CD4-positive, alpha-beta T cell (primary cell): ENCODE results near the gene BPIFB6. TPM values are rescaled to one million over a fixed set of nuclear protein-coding genes. Genes with fewer than 3 reads are reported as not detected.

Experiments
- ATAC-seq: fragments of 200-7000 bp; cut with Tn5 transposase; one replicate; pipeline ENCODE4 v1.10.0; 2022; ENCODE audit warnings: mild to moderate bottlenecking; ENCODE audit not compliant: poor library complexity
- CTCF ChIA-PET: fragments of 350-600 bp; sonication (Branson Sonifier 250); formaldehyde crosslinking; loops from one replicate; lab custom pipeline; 2021; ENCODE audit warnings: antibody characterized with exemption, inconsistent platforms; lab: Charles Lee
- POLR2A ChIA-PET: fragments of 350-600 bp; sonication (Branson Sonifier 250); formaldehyde crosslinking; loops from one replicate; lab custom pipeline; 2021; ENCODE audit warnings: antibody characterized with exemption, inconsistent platforms; lab: Charles Lee
- DNase-seq, 14 experiments: peaks; one replicate each; pipeline ENCODE4 v3.0.0-alpha.2; 2013 to 2020; ENCODE audit warnings: mixed read lengths in 2 of 14
- H3K27ac ChIP-seq, 2 donors: one replicate each; pipeline versions ENCODE4 v1.5.1 to v1.7.0; 2013; ENCODE audit warnings: low read length in 2 of 2, low read depth in 1 of 2, mild to moderate bottlenecking in 1 of 2
- H3K27me3 ChIP-seq, 2 experiments: 1 replicate in 1 of 2; 2 replicates in 1 of 2; pipeline versions ENCODE4 v1.6.1 to v1.7.0; 2013; ENCODE audit warnings: low read length in 2 of 2, control low read depth in 1 of 2, mild to moderate bottlenecking in 1 of 2, moderate library complexity in 1 of 2; ENCODE audit not compliant: insufficient read depth in 2 of 2, control insufficient read depth in 1 of 2
- H3K36me3 ChIP-seq: one replicate; pipeline ENCODE4 v1.6.1; 2013; ENCODE audit warnings: low read length, control low read depth; ENCODE audit not compliant: insufficient read depth
- H3K4me1 ChIP-seq: one replicate; pipeline ENCODE4 v1.6.1; 2013; ENCODE audit warnings: low read length, control low read depth; ENCODE audit not compliant: insufficient read depth
- H3K4me3 ChIP-seq: one replicate; pipeline ENCODE4 v1.5.1; 2013; ENCODE audit warnings: mild to moderate bottlenecking, low read length, moderate library complexity
- H3K9me3 ChIP-seq, 2 experiments: 1 replicate in 1 of 2; 2 replicates in 1 of 2; pipeline versions ENCODE4 v1.6.1 to v1.7.0; 2013; ENCODE audit warnings: low read length in 2 of 2, mild to moderate bottlenecking in 2 of 2, control low read depth in 1 of 2, moderate library complexity in 1 of 2; ENCODE audit not compliant: control insufficient read depth in 1 of 2, insufficient read depth in 1 of 2
- H3K27ac Mint-ChIP-seq: one replicate; pipeline ENCODE4 v1.8.0; 2020; ENCODE audit warnings: mixed read lengths
- H3K27me3 Mint-ChIP-seq: one replicate; pipeline ENCODE4 v1.8.0; 2021; ENCODE audit warnings: mixed read lengths
- H3K36me3 Mint-ChIP-seq: one replicate; pipeline ENCODE4 v1.8.0; 2021; ENCODE audit warnings: low read depth, mixed read lengths
- H3K4me1 Mint-ChIP-seq: one replicate; pipeline ENCODE4 v1.8.0; 2021; ENCODE audit warnings: low read depth, mixed read lengths
- H3K4me3 Mint-ChIP-seq: one replicate; pipeline ENCODE4 v1.8.0; 2020; ENCODE audit warnings: mild to moderate bottlenecking, mixed read lengths
- H3K9me3 Mint-ChIP-seq: one replicate; pipeline ENCODE4 v1.8.0; 2020; ENCODE audit warnings: mixed read lengths
- intact Hi-C, 2 experiments: fragments of 100-400 bp; cut with DNase I in 1 of 2; cut with micrococcal nuclease in 1 of 2; formaldehyde crosslinking; loops; one replicate each; pipeline versions ENCODE4 v1.15.1 to v1.9.0; 2023 to 2025; cut with DNase I, micrococcal nuclease
- total RNA-seq, 174 experiments: library from RNA in 2 of 174; stranded (reverse) in 2 of 174; gene quantifications; one replicate each; pipeline ENCODE4 v1.2.3 and lab custom pipeline; 2021 to 2026
- TF ChIP-seq, protein P1 (sequence below): fragments of 200-600 bp; IDR thresholded peaks from one replicate; pipeline ENCODE4 v1.8.0; 2022; ENCODE audit warnings: antibody characterized with exemption, mild to moderate bottlenecking

The BPIFB6 gene
- total RNA-seq, 2 experiments from 2014 or later: not detected

DNA sequence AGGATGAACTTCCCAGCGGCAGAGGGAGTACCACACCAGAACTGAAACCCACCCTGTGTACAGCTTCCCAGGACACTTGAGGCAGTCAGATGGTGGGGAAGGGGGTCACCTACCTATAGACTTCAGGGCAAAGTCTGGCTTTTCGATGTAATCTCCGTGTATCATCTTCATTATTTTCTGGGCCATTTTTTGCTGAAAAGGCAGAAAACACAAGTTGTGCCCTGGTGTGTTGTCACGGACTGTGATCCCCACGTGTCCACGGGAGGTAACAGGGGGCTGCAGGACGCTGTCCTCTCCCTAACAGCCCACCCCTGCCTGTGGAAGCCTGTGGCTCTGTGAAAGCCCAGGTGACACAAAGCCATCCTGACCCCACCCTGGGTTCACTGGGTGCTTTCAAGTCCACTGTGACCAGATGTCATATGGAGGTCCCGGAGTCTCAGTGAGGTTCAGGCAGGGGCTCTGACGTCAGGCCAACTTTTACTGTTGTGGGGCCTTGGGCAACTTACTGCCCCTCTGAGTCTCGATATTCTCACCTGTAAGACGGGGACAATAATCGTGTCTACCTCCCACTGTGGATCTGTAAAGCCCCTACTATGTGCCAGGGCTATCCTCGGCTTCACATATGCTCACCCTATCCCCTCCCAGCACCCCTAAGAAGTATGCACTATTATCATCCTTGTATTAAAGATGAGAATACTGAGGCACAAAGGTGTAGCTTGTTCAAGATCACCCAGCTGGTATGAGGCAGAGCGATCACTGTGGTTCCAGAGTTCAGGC, 41.8 kb upstream of the BPIFB6 start:
- Mint-ChIP-seq H3K27me3 (no peaks in the 10 kb centered on the region), H3K27ac (no peak overlapping the region), H3K4me1 (peaks cover 41% of the 10 kb centered on the region), H3K9me3 (peaks cover 2% of the 10 kb centered on the region), H3K4me3 (no peak overlapping the region), H3K36me3 (peaks cover 8% of the 10 kb centered on the region)
- CTCF ChIA-PET: no interaction called here
- ATAC-seq (no peak), DNase-seq (no peak)
- H3K4me1 ChIP-seq: peaks cover 25% of the 10 kb centered on the region
- POLR2A ChIA-PET: interaction anchor here (1.1 kb wide), 1 partner anchor 22 kb away, joined by 3 read pairs; no protein-coding TSS in a partner anchor
- H3K27ac ChIP-seq: no peak overlapping the region
- no peaks in the 10 kb centered on the region for H3K27me3 ChIP-seq
- intact Hi-C loops: loop anchor here (5.0 to 10.0 kb wide), 2 partner anchors 42 to 45 kb away; no protein-coding TSS in a partner anchor
- TF ChIP-seq, protein P1, sequence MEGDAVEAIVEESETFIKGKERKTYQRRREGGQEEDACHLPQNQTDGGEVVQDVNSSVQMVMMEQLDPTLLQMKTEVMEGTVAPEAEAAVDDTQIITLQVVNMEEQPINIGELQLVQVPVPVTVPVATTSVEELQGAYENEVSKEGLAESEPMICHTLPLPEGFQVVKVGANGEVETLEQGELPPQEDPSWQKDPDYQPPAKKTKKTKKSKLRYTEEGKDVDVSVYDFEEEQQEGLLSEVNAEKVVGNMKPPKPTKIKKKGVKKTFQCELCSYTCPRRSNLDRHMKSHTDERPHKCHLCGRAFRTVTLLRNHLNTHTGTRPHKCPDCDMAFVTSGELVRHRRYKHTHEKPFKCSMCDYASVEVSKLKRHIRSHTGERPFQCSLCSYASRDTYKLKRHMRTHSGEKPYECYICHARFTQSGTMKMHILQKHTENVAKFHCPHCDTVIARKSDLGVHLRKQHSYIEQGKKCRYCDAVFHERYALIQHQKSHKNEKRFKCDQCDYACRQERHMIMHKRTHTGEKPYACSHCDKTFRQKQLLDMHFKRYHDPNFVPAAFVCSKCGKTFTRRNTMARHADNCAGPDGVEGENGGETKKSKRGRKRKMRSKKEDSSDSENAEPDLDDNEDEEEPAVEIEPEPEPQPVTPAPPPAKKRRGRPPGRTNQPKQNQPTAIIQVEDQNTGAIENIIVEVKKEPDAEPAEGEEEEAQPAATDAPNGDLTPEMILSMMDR: no peak
- H3K9me3 ChIP-seq: peaks cover under 1 to 7% of the 10 kb centered on the region in 2 experiments
- H3K36me3 ChIP-seq: no peaks in the 10 kb centered on the region
- no peak overlapping the region for H3K4me3 ChIP-seq

DNA sequence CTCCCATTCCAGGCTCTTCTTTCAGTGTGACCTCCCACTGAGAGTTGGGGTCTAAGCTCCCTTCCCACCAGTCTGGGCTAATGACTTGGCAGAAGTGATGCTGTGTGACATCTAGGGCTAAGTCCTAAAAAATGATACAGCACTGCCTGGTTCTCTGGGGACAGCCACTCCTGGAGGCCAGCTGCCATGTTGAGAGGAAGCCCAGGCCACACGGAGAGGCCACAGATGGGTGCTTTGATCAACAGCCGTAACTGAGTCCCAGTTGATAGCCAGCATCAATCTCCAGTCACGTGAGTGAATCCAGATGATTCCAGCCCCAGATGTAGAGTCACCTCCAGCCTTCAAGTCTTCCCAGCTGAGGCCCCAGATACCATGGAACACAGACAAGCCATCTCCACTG, 41.0 kb upstream of the BPIFB6 start:
- no peak overlapping the region for H3K4me3 ChIP-seq
- TF ChIP-seq, protein P1: no peak
- H3K27me3 Mint-ChIP-seq: no peaks in the 10 kb centered on the region
- ATAC-seq (no peak), DNase-seq (no peak)
- ChIA-PET CTCF (no interaction called here), POLR2A (interaction anchor here (1.1 to 2.2 kb wide), 2 partner anchors 18 to 23 kb away, joined by 3 to 7 read pairs; no protein-coding TSS in a partner anchor)
- intact Hi-C loops: loop anchor here (5.0 to 10.0 kb wide), 2 partner anchors 43 to 46 kb away; no protein-coding TSS in a partner anchor
- peaks cover 4% of the 10 kb centered on the region for H3K9me3 Mint-ChIP-seq
- peaks cover 8% of the 10 kb centered on the region for H3K36me3 Mint-ChIP-seq
- no peaks in the 10 kb centered on the region for H3K36me3 ChIP-seq
- H3K27ac ChIP-seq: no peak overlapping the region
- no peaks in the 10 kb centered on the region for H3K27me3 ChIP-seq
- H3K27ac Mint-ChIP-seq: no peak overlapping the region
- H3K9me3 ChIP-seq: peaks cover 7 to 10% of the 10 kb centered on the region in 2 experiments
- H3K4me1 Mint-ChIP-seq: peaks cover 41% of the 10 kb centered on the region
- H3K4me3 Mint-ChIP-seq: no peak overlapping the region
- peaks cover 25% of the 10 kb centered on the region for H3K4me1 ChIP-seq

DNA sequence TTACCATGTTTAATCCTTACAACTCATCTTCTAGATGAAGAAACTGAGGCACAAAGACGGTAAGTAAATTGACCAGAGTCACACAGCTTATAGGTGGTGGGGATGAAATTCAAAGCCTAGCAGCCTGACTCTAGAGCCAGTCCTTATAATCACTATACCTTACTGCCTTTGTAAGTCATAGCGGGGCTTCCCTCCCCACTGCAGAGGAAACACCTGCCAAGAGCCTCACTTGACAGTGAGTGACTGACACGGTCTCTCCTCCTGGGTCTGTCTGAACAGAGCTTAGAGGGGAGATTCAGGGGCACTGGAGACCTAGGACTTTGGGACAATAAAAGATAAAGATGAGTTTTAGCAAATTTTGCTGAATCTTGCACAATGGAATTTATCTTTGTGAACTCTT, 40.1 kb upstream of the BPIFB6 start:
- peaks cover 8% of the 10 kb centered on the region for H3K36me3 Mint-ChIP-seq
- peak overlapping the region; percentile 66 for H3K27ac Mint-ChIP-seq
- ChIA-PET POLR2A (interaction anchor here (2.2 kb wide), 1 partner anchor 19 kb away, joined by 7 read pairs; no protein-coding TSS in a partner anchor), CTCF (no interaction called here)
- Histone ChIP-seq H3K27ac (no peak overlapping the region), H3K27me3 (no peaks in the 10 kb centered on the region), H3K4me1 (peaks cover 25% of the 10 kb centered on the region), H3K9me3 (peaks cover 11 to 14% of the 10 kb centered on the region in 2 experiments), H3K4me3 (no peak overlapping the region), H3K36me3 (no peaks in the 10 kb centered on the region)
- ATAC-seq: peak; percentile 62
- no peaks in the 10 kb centered on the region for H3K27me3 Mint-ChIP-seq
- peaks cover 8% of the 10 kb centered on the region for H3K9me3 Mint-ChIP-seq
- intact Hi-C loops: loop anchor here (5.0 to 10.0 kb wide), 2 partner anchors 44 to 47 kb away; no protein-coding TSS in a partner anchor
- peak in 2 of 14 experiments; percentile 17 to 54 for DNase-seq
- TF ChIP-seq, protein P1: no peak
- no peak overlapping the region for H3K4me3 Mint-ChIP-seq
- peaks cover 41% of the 10 kb centered on the region for H3K4me1 Mint-ChIP-seq
